ENCODE data around the gene ZNF837. TPM values are rescaled to one million over a fixed set of nuclear protein-coding genes. Genes with fewer than 3 reads are reported as not detected.
A peak's percentile ranks its signal among the peaks of the same experiment; 100 is the strongest.

ZNF837 gene
- total and polyA plus RNA-seq, 2 donors, result 2.9 to 3.8 TPM

DNA sequence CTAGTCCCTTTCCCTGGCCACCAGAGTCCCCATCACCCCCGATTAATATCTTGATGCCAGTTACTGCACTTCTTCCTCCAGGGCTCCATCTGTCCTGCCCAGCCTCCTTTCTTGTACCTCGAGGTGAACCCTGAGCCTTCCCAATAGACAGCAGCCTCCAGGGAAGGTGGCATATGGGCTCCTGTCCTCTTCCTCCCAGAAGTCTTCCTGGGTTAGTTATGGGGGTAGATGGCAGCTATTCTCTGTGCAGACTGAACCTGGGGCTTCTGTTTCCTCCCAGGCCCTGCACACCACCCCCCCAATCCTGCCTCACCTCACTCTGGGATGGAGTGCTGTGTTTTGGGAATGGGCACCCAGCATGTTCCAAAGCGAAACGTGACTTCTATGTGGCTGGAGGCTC lies 17.3 kb upstream of the ZNF837 start:
- 86% methylated on average over 4 of the region's 4 CpGs for WGBS
- Histone ChIP-seq H3K36me3 (ENCODE audit: control insufficient read depth in 2 of 2, insufficient read depth in 2 of 2, low read length in 1 of 2) (peaks cover 22 to 25% of the 10 kb centered on the region in 2 donors), H3K27me3 (ENCODE audit: control insufficient read depth in 2 of 2, insufficient read depth in 1 of 2, low read length in 1 of 2) (peaks cover 27 to 39% of the 10 kb centered on the region in 2 donors), H3K9me3 (ENCODE audit: control insufficient read depth in 2 of 2, insufficient read depth in 1 of 2, low read length in 1 of 2) (no peaks in the 10 kb centered on the region), H3K4me1 (ENCODE audit: control insufficient read depth in 2 of 2, insufficient read depth in 2 of 2, low read length in 2 of 2) (peaks cover 11% of the 10 kb centered on the region in 2 donors), H3K27ac (ENCODE audit: low read depth in 1 of 2, low read length in 1 of 2) (no peak overlapping the region), H3K4me3 (ENCODE audit: low read length in 2 of 2) (no peak overlapping the region)
- no peak for DNase-seq (ENCODE audit: low read depth in 6 of 9, low spot score in 9 of 9)

DNA sequence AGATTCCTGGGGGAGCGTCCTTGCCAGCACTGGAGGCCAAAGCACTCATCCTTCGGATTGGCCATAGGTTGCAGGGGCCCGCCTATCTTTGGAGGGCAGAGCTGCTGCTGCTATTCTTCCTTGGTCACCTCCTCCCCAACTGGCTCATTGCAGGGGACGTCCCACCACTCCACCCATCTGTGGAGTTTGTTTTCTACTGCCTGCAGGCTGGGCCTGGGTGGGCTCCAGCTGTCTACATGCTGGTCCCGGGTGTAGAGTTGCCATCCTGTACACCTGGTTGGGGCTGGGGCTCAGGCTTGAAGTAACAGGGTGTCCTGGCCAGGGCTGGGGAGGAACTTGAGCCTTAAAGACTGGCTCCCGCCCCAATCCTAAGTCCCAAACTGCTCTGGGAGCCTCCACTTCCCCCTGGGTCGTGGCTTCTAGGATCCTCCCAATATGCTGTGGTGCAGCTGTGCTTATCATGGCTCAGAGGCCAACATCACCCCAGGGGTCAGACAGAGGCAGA lies 16.8 kb upstream of the ZNF837 start:
- 88% methylated on average over 7 of the region's 7 CpGs for WGBS
- H3K4me1 ChIP-seq (ENCODE audit: control insufficient read depth in 2 of 2, insufficient read depth in 2 of 2, low read length in 2 of 2), result peaks cover 11% of the 10 kb centered on the region in 2 donors
- H3K27me3 ChIP-seq (ENCODE audit: control insufficient read depth in 2 of 2, insufficient read depth in 1 of 2, low read length in 1 of 2), result peaks cover 27 to 39% of the 10 kb centered on the region in 2 donors
- DNase-seq (ENCODE audit: low read depth in 6 of 9, low spot score in 9 of 9), result no peak
- H3K9me3 ChIP-seq (ENCODE audit: control insufficient read depth in 2 of 2, insufficient read depth in 1 of 2, low read length in 1 of 2), result no peaks in the 10 kb centered on the region
- no peak overlapping the region for H3K27ac ChIP-seq (ENCODE audit: low read depth in 1 of 2, low read length in 1 of 2)
- H3K36me3 ChIP-seq (ENCODE audit: control insufficient read depth in 2 of 2, insufficient read depth in 2 of 2, low read length in 1 of 2), result peaks cover 27 to 30% of the 10 kb centered on the region in 2 donors
- H3K4me3 ChIP-seq (ENCODE audit: low read length in 2 of 2), result no peak overlapping the region

DNA sequence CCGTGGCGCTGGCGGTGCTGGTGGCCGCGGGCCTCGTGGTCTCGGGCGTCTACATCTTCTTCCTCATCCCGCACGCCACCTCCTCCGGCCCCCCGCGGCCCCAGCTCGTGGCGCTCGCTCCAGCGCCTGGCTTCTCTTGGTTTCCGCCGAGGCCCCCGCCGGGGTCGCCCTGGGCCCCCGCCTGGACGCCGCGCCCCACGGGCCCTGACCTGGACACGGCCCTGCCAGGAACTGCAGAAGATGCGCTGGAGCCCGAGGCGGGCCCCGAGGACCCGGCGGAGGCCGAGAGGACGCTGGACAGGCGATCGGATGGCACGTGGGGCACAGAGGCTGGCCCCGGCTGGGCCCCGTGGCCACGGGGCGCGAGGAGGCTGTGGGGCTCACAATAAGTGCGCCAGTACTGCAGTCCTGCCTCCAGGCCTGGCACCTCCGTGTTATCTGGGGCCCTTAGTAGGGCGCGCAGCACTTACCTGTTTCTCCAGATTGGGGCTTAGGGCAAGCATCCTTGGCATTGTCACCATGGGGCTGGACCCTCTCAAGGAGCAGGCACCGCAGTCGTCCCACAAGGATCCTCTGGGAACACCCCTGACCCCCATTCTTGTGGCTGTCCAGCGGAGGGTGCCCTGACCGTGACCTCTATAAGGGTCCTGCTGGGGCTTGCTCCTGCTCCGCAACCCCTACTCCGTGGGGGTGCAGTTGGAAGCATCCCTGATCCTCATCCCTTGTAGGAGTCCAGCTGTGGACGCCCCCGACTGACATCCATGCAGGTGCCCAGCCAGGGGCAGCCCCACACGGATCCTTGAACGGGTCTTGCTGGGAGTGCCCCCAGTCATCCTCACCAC lies 16.1 kb upstream of the ZNF837 start:
- DNase-seq (ENCODE audit: low read depth in 6 of 9, low spot score in 9 of 9), result no peak
- Histone ChIP-seq H3K36me3 (ENCODE audit: control insufficient read depth in 2 of 2, insufficient read depth in 2 of 2, low read length in 1 of 2) (peaks cover 28 to 34% of the 10 kb centered on the region in 2 donors), H3K4me3 (ENCODE audit: low read length in 2 of 2) (peak overlapping the region in 1 of 2 donors; percentile 16), H3K4me1 (ENCODE audit: control insufficient read depth in 2 of 2, insufficient read depth in 2 of 2, low read length in 2 of 2) (peaks cover 8 to 9% of the 10 kb centered on the region in 2 donors), H3K9me3 (ENCODE audit: control insufficient read depth in 2 of 2, insufficient read depth in 1 of 2, low read length in 1 of 2) (no peaks in the 10 kb centered on the region), H3K27me3 (ENCODE audit: control insufficient read depth in 2 of 2, insufficient read depth in 1 of 2, low read length in 1 of 2) (peaks cover 27 to 39% of the 10 kb centered on the region in 2 donors), H3K27ac (ENCODE audit: low read depth in 1 of 2, low read length in 1 of 2) (no peak overlapping the region)
- 41% methylated on average over 58 of the region's 58 CpGs for WGBS

DNA sequence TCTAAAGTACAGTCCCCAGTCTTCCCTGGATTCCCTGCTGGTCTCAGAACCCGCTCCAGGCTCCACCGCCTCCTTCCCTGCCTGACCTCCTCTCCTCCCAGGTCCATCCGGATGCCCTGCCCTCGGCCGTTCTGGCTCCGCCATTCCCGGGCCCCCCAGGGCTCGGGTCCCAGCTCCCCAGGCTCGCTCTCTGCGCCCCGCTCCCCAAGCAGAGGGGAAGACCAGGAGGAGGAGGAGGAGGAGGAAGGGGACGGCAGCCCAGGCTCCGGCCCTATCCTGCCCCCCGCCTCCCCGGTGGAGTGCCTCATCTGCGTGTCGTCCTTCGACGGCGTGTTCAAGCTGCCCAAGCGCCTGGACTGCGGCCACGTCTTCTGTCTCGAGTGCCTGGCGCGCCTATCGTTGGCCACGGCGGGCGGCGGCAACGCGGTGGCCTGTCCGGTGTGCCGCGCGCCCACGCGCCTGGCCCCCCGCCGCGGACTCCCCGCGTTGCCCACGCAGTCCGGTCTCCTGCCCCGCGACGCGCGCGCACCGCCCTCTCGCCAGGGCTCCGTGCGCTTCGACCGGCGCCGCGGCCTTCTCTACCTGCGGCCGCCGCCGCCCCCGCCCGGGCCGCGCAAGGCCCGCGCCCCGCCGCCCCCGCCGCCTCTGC lies 15.3 kb upstream of the ZNF837 start:
- peaks cover 27 to 39% of the 10 kb centered on the region in 2 donors for H3K27me3 ChIP-seq (ENCODE audit: control insufficient read depth in 2 of 2, insufficient read depth in 1 of 2, low read length in 1 of 2)
- H3K4me3 ChIP-seq (ENCODE audit: low read length in 2 of 2), result peak overlapping the region in 1 of 2 donors; percentile 16
- 11% methylated on average over 75 of the region's 75 CpGs for WGBS
- H3K9me3 ChIP-seq (ENCODE audit: control insufficient read depth in 2 of 2, insufficient read depth in 1 of 2, low read length in 1 of 2), result no peaks in the 10 kb centered on the region
- H3K27ac ChIP-seq (ENCODE audit: low read depth in 1 of 2, low read length in 1 of 2), result no peak overlapping the region
- DNase-seq (ENCODE audit: low read depth in 6 of 9, low spot score in 9 of 9), result no peak
- peaks cover 29 to 34% of the 10 kb centered on the region in 2 donors for H3K36me3 ChIP-seq (ENCODE audit: control insufficient read depth in 2 of 2, insufficient read depth in 2 of 2, low read length in 1 of 2)
- peaks cover 7% of the 10 kb centered on the region in 2 donors for H3K4me1 ChIP-seq (ENCODE audit: control insufficient read depth in 2 of 2, insufficient read depth in 2 of 2, low read length in 2 of 2)

DNA sequence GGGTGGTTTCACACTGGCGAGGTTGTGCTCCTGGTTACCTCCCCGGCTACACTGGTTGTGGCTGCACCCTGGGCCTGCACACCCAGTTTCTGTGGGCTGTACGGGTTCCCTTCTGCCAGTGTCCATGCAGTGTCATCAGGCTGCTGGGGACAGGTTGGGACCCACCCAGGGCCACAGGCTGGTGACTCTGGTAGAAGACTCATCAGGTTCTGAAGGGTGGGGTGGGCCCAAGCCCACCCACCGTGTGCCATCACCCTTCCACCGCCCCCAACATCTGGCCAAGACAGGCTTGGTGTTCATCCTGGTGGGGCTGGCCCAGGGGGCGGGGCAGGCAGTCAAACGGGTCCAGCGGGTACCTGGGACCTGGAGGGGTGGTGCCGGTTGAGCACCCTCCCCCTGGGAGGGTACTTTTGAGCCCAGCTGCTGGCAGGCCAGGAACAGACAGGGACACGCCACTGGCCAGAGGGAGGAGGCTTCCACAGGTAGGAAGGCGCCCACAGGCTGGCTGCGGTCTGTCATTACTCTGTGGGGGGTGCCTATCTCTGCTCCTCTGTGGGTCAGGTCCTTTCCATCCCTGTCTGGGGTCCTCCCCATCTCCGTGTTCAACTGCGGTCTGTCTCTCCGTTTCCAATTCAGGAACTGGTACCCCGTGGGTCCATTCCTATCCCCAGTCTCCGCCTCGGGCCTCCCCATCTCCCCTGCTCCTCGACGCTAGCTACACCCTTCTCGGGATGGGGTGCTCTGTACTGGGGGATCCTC lies 14.6 kb upstream of the ZNF837 start, which contains the start of gene RNF225:
Gene RNF225 (plus strand): TSS at position 437 of the 759 bp plus-strand sequence. CDS start 434 bp downstream, outside the sequence.
- 65% methylated on average over 21 of the region's 21 CpGs for WGBS
- no peaks in the 10 kb centered on the region for H3K9me3 ChIP-seq (ENCODE audit: control insufficient read depth in 2 of 2, insufficient read depth in 1 of 2, low read length in 1 of 2)
- no peak for DNase-seq (ENCODE audit: low read depth in 6 of 9, low spot score in 9 of 9)
- H3K36me3 ChIP-seq (ENCODE audit: control insufficient read depth in 2 of 2, insufficient read depth in 2 of 2, low read length in 1 of 2), result peaks cover 34 to 36% of the 10 kb centered on the region in 2 donors
- H3K4me1 ChIP-seq (ENCODE audit: control insufficient read depth in 2 of 2, insufficient read depth in 2 of 2, low read length in 2 of 2), result peaks cover under 1% of the 10 kb centered on the region in 2 donors
- no peak within 1 kb of the TSS for H3K27ac ChIP-seq (ENCODE audit: low read depth in 1 of 2, low read length in 1 of 2)
- H3K27me3 ChIP-seq (ENCODE audit: control insufficient read depth in 2 of 2, insufficient read depth in 1 of 2, low read length in 1 of 2), result peaks cover 27 to 37% of the 10 kb centered on the region in 2 donors
- peak within 1 kb of the TSS in 1 of 2 donors; percentile 16 for H3K4me3 ChIP-seq (ENCODE audit: low read length in 2 of 2)

DNA sequence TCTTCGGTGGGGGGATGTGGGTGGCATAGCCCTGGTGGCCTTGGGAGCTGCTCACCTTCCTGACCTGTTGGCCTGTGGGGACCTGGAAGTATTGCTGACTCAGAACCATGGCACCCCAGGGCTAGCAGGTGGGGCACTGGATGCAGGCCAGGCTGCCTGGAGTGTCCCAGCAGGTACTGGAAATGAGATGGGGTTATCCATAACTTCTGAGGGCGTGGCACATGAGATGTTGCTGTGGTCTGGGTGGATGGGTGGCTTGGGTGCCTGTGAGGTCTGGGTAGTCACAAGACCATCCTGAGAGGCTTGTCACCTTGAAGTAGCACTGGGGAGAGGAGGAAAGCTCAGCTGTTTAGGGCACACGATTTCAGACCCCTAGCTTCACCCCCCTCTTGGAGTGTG lies 14.0 kb upstream of the ZNF837 start:
- Histone ChIP-seq H3K36me3 (ENCODE audit: control insufficient read depth in 2 of 2, insufficient read depth in 2 of 2, low read length in 1 of 2) (peaks cover 34 to 36% of the 10 kb centered on the region in 2 donors), H3K4me3 (ENCODE audit: low read length in 2 of 2) (no peak overlapping the region), H3K9me3 (ENCODE audit: control insufficient read depth in 2 of 2, insufficient read depth in 1 of 2, low read length in 1 of 2) (no peaks in the 10 kb centered on the region), H3K27ac (ENCODE audit: low read depth in 1 of 2, low read length in 1 of 2) (no peak overlapping the region), H3K4me1 (ENCODE audit: control insufficient read depth in 2 of 2, insufficient read depth in 2 of 2, low read length in 2 of 2) (no peaks in the 10 kb centered on the region), H3K27me3 (ENCODE audit: control insufficient read depth in 2 of 2, insufficient read depth in 1 of 2, low read length in 1 of 2) (peaks cover 27 to 37% of the 10 kb centered on the region in 2 donors)
- DNase-seq (ENCODE audit: low read depth in 6 of 9, low spot score in 9 of 9), result no peak
- WGBS, result 84% methylated on average over 3 of the region's 3 CpGs

DNA sequence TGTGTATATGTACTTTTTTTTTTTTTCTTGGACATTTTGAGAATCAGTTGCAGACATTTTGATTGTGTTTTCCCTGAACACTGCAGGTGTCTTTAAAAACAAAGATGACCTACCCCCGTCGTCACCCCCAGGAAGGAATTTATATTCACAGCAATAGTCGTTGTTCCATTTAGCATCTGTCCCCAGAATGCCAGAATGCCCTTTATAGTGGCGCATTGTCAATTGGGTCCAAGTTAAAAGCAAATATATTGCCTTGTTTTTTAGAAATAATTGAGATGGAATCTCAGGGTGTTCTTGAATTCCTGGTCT lies 12.8 kb upstream of the ZNF837 start:
- H3K9me3 ChIP-seq (ENCODE audit: control insufficient read depth in 2 of 2, insufficient read depth in 1 of 2, low read length in 1 of 2), result no peaks in the 10 kb centered on the region
- peaks cover 27 to 35% of the 10 kb centered on the region in 2 donors for H3K27me3 ChIP-seq (ENCODE audit: control insufficient read depth in 2 of 2, insufficient read depth in 1 of 2, low read length in 1 of 2)
- no peak overlapping the region for H3K27ac ChIP-seq (ENCODE audit: low read depth in 1 of 2, low read length in 1 of 2)
- WGBS, result 97% methylated on average over 4 of the region's 4 CpGs
- no peaks in the 10 kb centered on the region for H3K4me1 ChIP-seq (ENCODE audit: control insufficient read depth in 2 of 2, insufficient read depth in 2 of 2, low read length in 2 of 2)
- no peak for DNase-seq (ENCODE audit: low read depth in 6 of 9, low spot score in 9 of 9)
- peaks cover 37 to 44% of the 10 kb centered on the region in 2 donors for H3K36me3 ChIP-seq (ENCODE audit: control insufficient read depth in 2 of 2, insufficient read depth in 2 of 2, low read length in 1 of 2)
- H3K4me3 ChIP-seq (ENCODE audit: low read length in 2 of 2), result no peak overlapping the region

DNA sequence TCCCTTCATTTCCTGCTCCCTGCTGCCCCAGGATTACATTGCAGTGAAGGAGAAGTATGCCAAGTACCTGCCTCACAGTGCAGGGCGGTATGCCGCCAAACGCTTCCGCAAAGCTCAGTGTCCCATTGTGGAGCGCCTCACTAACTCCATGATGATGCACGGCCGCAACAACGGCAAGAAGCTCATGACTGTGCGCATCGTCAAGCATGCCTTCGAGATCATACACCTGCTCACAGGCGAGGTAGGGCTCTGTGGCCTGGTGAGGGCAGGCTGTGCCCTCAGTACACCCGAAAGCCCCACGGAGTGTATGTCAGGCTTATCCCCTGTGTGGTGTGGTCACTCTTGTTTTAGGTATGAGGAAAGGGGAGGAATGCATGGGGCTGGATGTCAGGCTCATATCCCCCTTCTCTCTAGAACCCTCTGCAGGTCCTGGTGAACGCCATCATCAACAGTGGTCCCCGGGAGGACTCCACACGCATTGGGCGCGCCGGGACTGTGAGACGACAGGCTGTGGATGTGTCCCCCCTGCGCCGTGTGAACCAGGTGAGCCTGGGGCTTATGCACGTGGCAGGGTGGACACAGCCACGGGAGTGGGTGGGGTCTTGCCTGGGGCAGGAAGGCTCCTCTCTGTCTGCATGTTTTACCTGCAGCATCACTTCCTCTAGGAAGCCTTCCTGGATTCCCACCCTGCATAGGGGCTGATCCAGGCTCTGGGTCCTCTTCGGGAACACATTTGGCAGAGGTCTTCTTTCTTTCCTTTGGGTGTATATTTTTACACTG lies 12.3 kb upstream of the ZNF837 start:
- peaks cover 2% of the 10 kb centered on the region in 2 donors for H3K4me1 ChIP-seq (ENCODE audit: control insufficient read depth in 2 of 2, insufficient read depth in 2 of 2, low read length in 2 of 2)
- peaks cover 27 to 30% of the 10 kb centered on the region in 2 donors for H3K27me3 ChIP-seq (ENCODE audit: control insufficient read depth in 2 of 2, insufficient read depth in 1 of 2, low read length in 1 of 2)
- no peak overlapping the region for H3K4me3 ChIP-seq (ENCODE audit: low read length in 2 of 2)

More for the DNA sequence above, 12.3 kb upstream of the ZNF837 start:
- peaks cover 37 to 48% of the 10 kb centered on the region in 2 donors for H3K36me3 ChIP-seq (ENCODE audit: control insufficient read depth in 2 of 2, insufficient read depth in 2 of 2, low read length in 1 of 2)
- DNase-seq (ENCODE audit: low read depth in 6 of 9, low spot score in 9 of 9), result no peak
- H3K27ac ChIP-seq (ENCODE audit: low read depth in 1 of 2, low read length in 1 of 2), result no peak overlapping the region
- WGBS, result 97% methylated on average over 26 of the region's 26 CpGs
- no peaks in the 10 kb centered on the region for H3K9me3 ChIP-seq (ENCODE audit: control insufficient read depth in 2 of 2, insufficient read depth in 1 of 2, low read length in 1 of 2)
